ENCODE results near the gene MYO3B.

MYO3B gene

GRCh38 chr2:170213651-170214050 is 35.7 kb downstream of the MYO3B start:
- DNase-seq = peak; percentile 5

- DNase-seq = peak; percentile 93
These were observed 36.5 kb downstream of the MYO3B start for GRCh38 chr2:170214309-170214948.

GRCh38 chr2:170215021-170215420 is 37.1 kb downstream of the MYO3B start:
- DNase-seq = peak; percentile 85

- DNase-seq = no peak
These were observed 38.5 kb downstream of the MYO3B start for GRCh38 chr2:170216428-170216827.

- DNase-seq = no peak
These were observed 39.0 kb downstream of the MYO3B start for GRCh38 chr2:170216981-170217380.

DNA sequence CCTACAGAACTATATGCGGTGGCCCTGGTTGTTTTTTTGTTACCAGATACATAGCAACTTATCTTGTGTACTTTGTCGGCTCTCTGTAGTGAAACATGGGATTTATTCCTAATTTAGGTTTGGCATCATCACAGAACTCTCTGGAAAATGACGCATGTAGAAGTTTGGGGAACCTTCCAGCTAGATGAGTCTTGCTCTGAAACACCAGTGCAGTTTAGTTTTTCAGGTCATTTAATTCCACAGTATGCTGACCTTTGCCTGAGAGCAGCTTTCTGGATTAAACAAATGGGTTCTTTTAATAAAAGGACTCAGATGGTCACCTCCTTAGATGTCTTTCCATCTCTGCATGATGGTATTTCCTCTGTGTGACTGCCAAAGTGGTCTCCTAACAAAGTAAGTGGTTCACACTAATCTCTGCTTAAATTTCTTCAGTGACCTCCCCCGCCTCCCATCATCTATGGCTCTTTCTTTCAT is 39.9 kb downstream of the MYO3B start:
- peak; percentile 33 for DNase-seq

DNA sequence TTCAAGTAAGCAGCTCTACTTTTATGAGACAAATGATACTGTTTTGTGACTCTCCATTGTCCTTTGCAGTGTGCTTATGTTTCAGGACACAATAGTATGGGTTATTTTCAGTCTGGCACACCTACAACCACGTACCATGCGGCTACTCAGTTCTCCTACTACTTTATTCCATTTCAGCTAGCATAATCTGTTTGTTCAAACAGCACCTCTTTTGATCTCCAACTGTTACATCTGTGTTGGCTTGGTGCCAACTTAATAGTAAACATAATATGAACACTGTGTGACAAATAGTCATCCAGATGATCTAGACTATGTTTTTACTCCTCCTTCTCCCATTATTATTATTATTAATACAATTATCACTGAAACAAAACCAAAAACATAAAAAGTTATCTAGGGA is 40.5 kb downstream of the MYO3B start:
- peak; percentile 91 for DNase-seq

DNA sequence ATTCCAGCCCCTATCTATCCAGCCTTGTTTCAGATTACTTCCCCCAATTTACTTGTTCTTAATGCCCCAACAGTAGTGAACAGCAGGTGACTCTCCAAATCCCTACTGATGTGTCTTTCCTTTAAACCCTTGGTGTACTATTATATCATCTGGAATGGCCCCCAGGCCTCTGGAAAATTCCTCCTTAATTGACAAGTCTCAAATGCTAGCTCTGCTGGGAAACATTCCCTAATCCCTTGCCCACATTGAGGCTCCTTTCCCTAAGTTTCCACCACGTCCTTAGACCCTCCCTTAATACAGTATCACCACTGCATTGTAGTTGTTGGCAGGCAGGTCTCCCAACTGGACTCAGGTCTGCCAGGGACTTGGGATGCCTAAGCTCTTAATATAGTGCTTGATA is 41.0 kb downstream of the MYO3B start:
- peak; percentile 70 for DNase-seq

DNA sequence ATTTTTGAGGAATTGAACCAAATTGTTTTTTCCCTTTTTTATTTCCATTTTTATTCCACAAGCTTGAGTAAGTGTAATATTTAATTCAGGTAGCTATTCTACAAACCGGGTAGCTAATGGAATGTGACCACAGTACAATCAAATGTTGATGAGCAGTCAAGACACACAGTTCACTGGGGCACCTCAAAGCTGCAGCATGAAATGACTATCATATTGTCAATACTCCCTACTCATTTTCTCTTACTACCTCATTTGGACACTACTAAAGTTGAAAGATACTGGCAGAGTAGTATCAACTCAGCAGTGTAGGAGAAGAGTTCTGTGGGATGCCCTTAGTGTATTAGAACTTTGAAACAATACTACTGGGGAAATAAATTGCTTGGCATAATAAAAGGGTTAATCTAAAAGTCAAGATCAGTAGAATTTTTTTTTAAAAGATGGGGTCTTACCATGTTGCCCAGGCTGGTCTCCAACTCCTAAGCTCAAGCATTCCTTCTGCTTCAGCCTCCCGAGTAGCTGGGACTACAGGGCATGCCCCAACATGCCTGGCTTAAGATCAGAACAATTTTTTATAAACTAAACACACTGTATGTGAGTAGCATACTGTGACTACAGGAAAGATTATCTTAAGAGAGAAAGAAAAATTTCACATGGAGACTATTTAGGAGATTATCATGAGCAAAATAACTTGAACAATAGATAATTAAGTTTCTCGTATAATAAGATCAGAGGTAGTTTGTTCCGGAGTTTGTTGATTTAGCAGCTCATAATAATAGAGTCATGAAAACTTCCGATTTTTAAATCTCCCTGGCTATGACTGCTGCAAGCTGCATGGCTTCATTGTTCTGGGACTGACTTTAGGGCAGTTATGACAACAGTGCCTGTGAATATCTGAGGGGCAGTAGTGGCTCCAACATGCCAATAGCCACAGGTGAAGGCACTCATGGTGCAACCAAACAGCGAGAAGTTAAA is 43.7 kb downstream of the MYO3B start:
- DNase-seq = peak; percentile 73

DNA sequence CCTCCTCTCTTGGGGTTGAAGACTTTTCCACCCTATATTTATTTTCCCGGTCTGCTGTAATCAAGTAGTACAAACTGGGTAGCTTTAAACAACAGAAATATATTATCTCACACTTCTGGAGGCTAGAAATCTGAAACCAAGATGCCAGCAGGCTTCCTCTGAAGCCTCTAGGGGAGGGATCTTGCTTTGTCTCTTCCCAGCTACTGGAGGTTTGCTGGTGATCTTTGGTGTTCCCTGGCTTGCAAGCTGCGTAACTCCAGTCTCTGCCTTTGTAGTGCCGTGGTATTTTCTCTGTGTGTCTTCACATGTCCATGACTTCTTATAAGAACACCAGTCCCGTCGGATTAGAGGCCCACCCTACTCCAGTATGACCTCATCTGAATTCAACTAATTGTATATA is 44.4 kb downstream of the MYO3B start:
- peak; percentile 70 for DNase-seq

DNA sequence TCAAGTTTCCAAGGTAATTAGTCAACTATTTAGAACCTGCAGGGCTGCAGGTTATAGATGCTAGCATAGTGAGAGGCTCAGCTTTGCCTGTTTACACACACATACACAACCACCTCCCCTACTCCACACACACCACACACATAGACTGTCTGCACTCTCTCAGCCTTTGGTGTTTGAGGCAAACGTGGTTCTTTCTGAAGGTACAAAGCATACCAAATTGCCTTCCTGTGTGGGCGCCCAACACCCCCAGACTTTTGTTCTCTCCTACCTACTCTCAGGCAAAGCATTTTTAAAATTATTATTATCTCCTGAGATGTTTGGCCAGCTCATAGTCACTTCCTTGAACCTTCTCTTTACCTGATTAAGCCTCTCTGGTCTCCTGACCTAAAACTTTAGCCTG is 44.9 kb downstream of the MYO3B start:
- peak; percentile 14 for DNase-seq

- peak; percentile 75 for DNase-seq
These were observed 46.8 kb downstream of the MYO3B start for GRCh38 chr2:170224692-170225294.

DNA sequence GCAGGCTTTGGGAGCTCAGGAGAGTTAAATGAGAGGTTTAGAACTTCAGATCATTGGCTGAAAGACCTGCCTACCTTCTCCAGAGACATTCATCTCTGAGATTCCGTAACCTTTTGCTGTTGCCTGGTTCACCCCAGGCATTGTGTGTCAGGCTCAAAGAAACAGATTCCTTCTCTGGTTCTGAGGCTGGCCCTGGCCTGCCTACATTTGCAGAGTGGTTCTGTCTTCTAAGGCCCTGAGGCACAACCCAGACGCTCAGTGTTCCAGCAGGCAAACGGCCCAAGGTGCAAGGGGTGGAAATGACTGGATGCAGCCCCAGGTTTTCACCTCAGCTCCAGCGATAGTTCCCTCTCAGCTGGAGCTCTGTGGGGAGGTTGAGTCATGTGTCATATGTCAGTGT is 48.3 kb downstream of the MYO3B start:
- DNase-seq = no peak

DNA sequence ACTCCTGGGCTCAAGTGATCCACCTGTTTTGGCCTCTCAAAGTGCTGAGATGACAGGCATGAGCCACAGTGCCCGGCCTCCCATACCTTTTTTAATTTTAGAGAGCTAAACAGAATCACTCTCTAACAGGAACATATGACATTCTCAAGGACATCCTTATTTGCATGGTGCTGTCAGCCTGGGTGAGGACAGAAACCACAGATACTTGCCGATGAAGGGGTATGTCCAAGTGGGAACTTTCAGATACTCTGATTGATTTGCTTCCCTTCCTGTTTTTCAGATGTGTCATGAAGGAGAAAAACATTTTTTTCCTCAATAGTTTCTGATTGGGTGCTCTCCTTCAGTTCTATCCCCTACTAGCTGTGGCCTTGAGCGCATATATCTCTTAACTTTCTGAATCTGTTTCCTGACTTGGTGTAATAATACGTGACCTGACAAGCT is 49.6 kb downstream of the MYO3B start:
- DNase-seq = no peak

- DNase-seq = peak; percentile 90
These were observed 50.0 kb downstream of the MYO3B start for GRCh38 chr2:170227951-170228350.

DNA sequence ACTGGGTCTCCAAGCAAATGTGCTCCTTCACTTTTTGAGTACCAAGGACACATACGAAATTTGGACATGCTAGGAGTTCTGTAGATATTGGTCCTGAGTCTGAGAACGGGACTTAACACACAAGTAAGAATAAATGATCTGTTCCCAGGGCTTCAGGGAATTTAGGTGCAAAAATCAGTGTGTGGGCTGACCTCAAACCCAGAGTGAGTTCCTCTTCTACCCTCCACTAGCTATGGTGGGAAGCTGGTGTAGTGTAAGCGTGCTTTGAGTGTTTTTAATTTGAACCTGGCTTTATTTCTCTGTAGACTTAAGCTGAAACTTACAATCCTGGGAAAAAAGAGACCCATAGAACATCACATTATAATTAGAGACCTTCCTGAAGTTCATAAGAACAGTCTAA is 50.5 kb downstream of the MYO3B start:
- DNase-seq = no peak

- peak; percentile 37 for DNase-seq
These were observed 51.2 kb downstream of the MYO3B start for GRCh38 chr2:170229125-170229524.

DNA sequence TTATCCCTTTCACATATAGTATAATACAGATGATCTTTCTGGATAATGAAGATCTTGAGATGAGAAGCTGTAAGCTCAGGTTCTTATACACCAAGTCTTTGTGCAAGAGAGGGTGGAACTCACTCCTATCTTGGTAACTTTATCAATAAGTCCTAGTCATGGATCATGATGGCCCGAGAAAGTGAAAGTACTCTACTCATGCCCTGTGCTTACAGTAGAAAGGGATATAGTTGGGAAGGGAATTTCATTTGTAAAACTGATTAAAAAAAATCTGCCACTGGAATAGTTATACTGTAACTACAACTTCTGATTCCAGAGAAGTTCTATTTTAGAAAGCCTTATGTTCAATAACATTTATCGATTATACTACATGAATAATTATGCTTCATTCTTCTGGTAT is 51.8 kb downstream of the MYO3B start:
- no peak for DNase-seq

- DNase-seq = peak; percentile 83
These were observed 58.1 kb downstream of the MYO3B start for GRCh38 chr2:170235860-170236679.

DNA sequence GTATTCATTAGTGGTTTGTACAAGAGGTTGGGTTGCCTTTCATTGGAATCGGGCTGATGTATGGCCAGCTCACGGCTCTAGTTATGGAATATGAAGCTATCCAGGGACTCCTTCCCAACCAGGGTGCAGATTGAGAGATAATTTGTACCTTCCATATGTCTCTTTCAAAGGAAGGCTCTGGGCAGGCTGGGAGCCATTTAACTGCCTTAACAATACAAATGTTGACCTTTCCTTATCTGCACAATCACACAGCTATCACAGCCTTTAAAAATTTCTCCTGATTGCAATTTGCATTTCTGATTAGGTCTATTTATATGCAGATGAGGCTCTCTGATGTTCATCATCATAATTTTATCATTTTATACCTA is 58.7 kb downstream of the MYO3B start:
- DNase-seq = peak; percentile 89

DNA sequence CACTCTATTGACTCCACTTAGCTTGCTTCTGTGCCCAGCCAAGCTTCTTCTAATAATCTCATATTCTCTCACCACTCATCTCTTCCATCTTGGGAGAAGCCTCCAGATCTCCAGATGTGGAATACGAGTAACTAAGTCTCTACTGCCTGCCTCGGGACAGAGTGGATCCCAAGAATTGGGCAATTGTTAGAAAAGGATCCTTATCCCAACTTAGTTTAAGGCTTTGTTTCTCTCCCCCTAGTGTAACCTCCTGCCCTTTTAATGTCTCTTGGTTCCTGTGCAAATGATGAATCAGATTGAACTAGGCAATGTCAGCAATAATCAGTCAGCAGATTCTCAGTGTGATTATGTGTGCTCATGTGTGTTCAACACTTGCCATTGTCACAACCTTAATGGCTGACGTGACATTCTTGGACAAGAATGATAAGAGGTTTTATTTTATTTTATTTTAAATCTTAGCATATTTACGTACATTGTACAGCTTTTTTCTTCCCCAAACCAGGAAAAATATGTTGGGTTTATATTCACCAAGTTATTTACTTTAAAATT is 59.7 kb downstream of the MYO3B start:
- peak; percentile 52 for DNase-seq

DNA sequence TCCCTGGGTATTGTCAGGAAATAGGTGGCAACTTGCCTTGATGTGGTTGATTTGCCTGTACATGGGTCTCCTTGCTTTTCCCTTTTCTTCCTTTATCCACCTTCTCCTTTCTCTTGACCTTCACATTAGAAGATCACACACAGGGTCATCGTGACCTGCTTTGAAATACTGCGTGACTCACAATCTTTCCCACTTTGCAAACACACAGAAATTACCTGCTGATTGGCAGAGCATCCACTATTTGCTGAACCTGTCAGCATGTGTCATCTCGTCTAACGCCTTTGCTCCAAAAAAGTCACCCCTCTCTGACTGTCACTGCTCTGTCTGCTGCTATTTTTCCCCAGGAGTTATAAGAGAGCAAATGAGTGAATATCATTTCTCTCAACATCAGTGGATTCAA is 60.8 kb downstream of the MYO3B start:
- peak; percentile 79 for DNase-seq

All from NCI-H69 (cell line).